Esophagus squamous epithelium (tissue), 4 donors: ENCODE results near the gene UBE2E1.

Experiments used
- CTCF ChIP-seq, 6 experiments: fragments of 450-650 bp in 4 of 6; fragments of 200-600 bp in 2 of 6; sonication (generic) in 2 of 6; IDR thresholded peaks; one replicate each; pipeline ENCODE4 v1.5.1; 2016 to 2019; ENCODE audit warnings: antibody characterized with exemption in 6 of 6, mild to moderate bottlenecking in 4 of 6, moderate library complexity in 4 of 6
- POLR2A ChIP-seq, 4 donors: fragments of 450-650 bp; IDR thresholded peaks; one replicate each; pipeline ENCODE4 v1.6.1; 2017; ENCODE audit warnings: antibody characterized with exemption in 4 of 4, mild to moderate bottlenecking in 4 of 4, moderate library complexity in 3 of 4

GRCh38 chr3:23837691-23838090, 31.9 kb downstream of the UBE2E1 start:
- TF ChIP-seq POLR2A (IDR thresholded peaks at IDR 0.05), result no peak
- TF ChIP-seq CTCF (IDR thresholded peaks at IDR 0.05), result no peak
